Measurements from ENCODE around the gene DISC1.
"Not testable (repeated sequence)": the region's sequence is repeated elsewhere in the genome, so short reads cannot be mapped to it uniquely, and the experiment has no call there.

The DISC1 gene

DNA sequence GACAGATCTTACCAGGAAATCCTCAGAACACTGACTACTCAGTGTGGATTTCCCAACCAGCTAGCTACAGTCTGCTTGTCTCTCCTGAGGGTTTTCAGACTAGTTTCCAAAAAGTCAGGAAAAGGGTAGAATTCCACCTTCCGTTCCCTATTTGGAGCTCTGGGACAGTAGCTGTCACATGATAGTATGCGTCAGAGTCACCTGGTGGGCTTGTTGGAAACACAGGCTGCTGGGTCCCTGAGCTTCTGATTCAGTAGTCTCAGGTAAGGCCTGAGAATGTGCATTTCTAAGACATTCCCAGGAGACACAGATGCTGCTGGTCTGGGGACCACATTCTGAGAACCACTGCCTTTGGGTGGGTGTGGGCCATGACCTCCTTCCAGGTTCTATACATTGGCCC lies 272.5 kb downstream of the DISC1 start:
- DNase-seq (ENCODE audit: insufficient read length, low spot score) = no peak
- TF ChIP-seq, protein P1, sequence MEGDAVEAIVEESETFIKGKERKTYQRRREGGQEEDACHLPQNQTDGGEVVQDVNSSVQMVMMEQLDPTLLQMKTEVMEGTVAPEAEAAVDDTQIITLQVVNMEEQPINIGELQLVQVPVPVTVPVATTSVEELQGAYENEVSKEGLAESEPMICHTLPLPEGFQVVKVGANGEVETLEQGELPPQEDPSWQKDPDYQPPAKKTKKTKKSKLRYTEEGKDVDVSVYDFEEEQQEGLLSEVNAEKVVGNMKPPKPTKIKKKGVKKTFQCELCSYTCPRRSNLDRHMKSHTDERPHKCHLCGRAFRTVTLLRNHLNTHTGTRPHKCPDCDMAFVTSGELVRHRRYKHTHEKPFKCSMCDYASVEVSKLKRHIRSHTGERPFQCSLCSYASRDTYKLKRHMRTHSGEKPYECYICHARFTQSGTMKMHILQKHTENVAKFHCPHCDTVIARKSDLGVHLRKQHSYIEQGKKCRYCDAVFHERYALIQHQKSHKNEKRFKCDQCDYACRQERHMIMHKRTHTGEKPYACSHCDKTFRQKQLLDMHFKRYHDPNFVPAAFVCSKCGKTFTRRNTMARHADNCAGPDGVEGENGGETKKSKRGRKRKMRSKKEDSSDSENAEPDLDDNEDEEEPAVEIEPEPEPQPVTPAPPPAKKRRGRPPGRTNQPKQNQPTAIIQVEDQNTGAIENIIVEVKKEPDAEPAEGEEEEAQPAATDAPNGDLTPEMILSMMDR (IDR thresholded peaks at IDR 0.05; ENCODE audit: insufficient read depth, missing control alignments) = no peak
- no peak for FAIRE-seq

DNA sequence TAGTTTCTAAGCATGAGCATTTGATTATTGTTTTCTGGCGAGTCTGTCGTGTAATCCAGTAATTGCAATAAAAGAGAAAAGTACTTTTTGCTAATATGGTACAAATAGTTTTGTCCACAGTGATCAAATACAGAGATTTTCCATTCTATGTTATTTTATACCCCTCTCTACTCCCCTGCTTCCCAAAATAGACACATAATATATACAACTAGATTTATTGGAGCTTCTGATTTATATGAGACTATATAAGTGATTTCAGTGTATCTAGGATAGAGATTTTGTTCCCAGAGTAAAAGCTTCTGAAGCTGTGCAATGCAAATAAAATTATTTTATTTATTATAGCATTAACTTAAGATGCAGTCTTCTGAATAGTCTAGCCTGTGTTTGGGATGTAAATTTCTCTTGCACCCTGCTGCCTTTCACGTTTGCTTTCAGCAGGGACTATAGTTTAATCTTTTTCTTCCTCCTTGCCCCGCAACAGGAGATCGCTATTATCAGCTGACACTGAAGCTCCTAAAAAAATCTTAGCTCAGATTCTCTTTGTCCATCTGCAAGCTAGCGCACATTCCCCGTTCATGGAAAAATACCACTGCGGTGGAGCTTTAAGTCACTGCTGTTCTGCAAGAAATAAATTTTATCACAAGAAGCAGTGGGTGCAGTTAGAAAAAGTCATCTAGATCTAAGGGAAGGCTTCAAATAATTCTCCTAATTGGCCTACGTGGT lies 273.3 kb downstream of the DISC1 start:
- DNase-seq (ENCODE audit: insufficient read length, low spot score) (no peak), FAIRE-seq (no peak)
- TF ChIP-seq, protein P1 (IDR thresholded peaks at IDR 0.05; ENCODE audit: insufficient read depth, missing control alignments) = no peak

DNA sequence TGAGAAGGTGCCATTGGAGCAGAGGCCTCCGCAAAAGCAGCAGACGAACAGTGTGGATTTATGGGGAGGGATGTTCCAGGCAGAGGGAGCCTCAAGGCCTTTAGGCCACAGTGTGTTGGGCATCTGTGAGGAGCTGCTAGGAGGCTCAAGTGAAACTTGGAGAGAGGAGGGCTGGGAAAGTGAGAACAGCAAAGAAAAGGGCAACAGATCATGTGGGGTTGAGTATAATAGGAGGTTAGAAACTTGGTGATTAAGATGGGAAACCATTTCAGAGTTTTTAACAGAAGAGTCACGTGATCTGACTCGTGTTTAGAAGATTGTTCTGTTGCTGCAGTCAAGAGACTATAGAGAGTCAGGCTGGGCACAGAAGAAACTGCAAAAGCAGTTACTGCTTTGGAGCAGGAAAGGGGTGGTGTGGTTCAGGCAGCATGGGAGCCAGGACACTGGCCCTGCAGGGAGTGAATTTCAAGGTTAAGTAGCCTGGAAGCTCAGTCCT lies 277.0 kb downstream of the DISC1 start:
- TF ChIP-seq, protein P1 (IDR thresholded peaks at IDR 0.05; ENCODE audit: insufficient read depth, missing control alignments) = no peak
- DNase-seq (ENCODE audit: insufficient read length, low spot score) = no peak
- no peak for FAIRE-seq

DNA sequence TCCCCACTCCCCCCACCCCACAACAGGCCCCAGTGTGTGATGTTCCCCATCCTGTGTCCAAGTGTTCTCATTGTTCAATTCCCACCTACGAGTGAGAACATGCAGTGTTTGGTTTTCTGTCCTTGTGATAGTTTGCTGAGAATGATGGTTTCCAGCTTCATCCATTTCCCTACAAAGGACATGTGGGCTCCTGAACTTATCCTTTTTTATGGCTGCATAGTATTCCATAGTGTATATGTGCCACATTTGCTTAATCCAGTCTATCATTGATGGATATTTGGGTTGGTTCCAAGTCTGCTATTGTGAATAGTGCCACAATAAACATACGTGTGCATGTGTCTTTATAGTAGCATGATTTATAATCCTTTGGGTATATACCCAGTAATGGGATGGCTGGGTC lies 280.7 kb downstream of the DISC1 start:
- FAIRE-seq; DNase-seq (ENCODE audit: insufficient read length, low spot score): not testable (repeated sequence)

DNA sequence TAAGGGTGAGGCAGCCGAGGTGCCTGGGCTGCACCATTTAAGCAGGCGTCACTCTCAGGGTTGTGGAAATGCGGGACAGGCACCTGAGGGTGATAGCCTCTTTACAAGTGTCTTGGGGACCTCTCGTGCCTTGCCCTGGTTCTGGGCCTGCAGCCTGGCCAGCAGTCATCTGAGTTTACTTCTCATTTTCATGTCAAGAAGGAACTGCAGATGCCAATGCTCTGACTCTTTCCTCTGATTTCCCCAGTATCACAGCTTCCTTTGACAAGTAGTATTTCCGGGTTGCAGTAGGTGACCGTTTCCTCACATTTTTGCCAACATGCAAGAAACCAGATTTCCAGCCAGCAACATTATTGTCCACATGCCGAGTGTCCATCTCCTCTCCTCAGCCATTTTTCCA lies 286.9 kb downstream of the DISC1 start:
- no peak for DNase-seq (ENCODE audit: insufficient read length, low spot score)
- FAIRE-seq = no peak
- TF ChIP-seq, protein P1 (IDR thresholded peaks at IDR 0.05; ENCODE audit: insufficient read depth, missing control alignments) = no peak

DNA sequence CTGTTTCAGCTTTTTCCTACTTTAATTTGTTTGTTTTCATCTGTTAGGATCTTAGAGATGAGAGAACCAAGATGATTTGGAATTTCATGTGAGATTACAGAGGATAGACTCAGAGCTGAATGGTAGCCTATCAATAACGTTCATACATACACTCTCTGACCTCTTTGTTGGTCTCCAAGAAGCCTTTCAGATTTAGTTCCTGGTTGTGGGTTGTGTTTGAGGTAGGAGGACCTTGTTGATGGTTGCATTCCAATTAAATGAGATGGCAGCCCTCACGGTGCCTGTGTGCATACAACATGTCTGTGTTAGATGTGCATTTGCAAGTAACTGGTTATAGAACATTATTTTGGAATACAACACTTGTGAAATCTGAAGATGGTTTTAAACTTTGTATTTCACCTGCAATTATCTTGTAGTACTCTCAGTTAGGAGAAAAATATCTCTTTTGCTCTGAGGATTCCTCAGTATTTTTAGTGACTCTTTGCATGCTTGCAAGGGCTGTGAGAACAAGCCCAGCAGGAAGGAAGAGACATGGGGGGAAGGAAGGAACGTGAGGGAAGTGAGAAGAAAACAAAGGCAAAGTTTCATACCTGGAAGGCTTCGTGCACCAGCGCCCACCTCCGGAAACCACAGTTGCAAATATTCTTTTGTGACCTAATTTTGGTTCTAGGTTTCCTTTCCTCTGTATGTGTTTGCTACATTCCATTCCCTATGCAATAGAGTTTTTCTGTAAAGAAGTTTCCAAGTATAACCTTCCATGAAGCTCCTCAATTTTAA lies 291.8 kb downstream of the DISC1 start:
- TF ChIP-seq, protein P1 (IDR thresholded peaks at IDR 0.05; ENCODE audit: insufficient read depth, missing control alignments) = no peak
- FAIRE-seq = peak; percentile 88
- DNase-seq (ENCODE audit: insufficient read length, low spot score) = no peak

DNA sequence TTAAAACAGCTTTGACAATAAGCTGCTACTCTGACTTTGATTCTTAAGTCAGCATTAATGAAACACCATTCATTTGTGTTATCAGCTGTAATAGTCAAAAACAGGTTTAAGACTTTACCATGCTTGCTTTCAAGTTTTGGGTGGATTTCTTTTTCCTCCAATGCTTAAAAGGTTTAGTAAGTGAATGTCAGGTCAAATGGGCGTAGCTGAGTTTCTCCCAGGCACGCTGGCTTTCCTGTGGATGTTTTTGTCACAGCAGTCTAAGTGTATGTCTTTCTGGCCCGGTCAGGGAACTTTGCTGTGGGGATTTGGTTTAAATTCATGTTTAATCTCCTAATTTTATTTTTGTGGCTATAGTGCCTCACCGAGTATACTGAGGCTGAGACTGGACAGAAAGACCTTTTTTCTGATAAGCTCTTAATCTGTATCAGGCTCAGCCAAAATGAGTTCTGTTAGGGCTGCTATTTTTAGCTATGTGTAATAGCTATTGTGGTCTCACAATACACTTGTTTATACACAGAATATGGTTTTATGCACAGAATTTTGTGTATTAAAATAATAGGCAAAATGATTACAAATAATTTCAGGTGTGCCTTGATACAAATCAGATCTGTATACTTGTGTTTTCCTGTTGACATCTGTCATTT lies 292.8 kb downstream of the DISC1 start:
- TF ChIP-seq, protein P1 (IDR thresholded peaks at IDR 0.05; ENCODE audit: insufficient read depth, missing control alignments) = no peak
- DNase-seq (ENCODE audit: insufficient read length, low spot score) = no peak
- FAIRE-seq = peak; percentile 99

All from D721Med (cell line).